Activated CD4-positive, alpha-beta T cell treated with anti-CD3 and anti-CD28 coated beads, Interleukin-10, Interleukin-2, amounts not matched to agents 100 ng/mL and 50 ng/mL, durations not matched to agents 16 hours and 8 hours (primary cell): ENCODE results near the gene EIF2B4.
"Not testable (repeated sequence)": the region's sequence is repeated elsewhere in the genome, so short reads cannot be mapped to it uniquely, and the experiment has no call there.

Source experiments
- DNase-seq: peaks from one replicate; pipeline ENCODE4 v3.0.0-alpha.2; 2020

Gene EIF2B4

DNA sequence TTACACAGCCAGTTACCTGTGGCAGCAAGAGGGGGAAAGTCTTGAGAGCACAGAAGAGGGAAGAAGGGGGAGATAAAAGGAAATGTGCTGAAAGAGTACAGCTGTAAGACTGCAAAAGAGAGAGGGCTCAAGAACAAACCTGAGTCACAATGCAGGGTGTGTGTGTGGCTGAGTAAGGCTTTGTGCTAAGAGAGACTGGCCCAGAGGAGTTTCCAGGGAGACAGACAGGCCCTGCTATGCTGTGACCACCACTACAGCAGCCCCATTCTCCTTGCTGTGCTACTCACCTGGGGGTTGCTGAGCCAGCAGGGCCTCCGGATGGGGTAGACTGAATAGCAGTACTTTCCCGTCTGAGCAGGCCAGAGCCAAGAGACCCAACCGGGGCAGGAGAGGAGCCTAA, 34.8 kb downstream of the EIF2B4 start:
- DNase-seq, result no peak

DNA sequence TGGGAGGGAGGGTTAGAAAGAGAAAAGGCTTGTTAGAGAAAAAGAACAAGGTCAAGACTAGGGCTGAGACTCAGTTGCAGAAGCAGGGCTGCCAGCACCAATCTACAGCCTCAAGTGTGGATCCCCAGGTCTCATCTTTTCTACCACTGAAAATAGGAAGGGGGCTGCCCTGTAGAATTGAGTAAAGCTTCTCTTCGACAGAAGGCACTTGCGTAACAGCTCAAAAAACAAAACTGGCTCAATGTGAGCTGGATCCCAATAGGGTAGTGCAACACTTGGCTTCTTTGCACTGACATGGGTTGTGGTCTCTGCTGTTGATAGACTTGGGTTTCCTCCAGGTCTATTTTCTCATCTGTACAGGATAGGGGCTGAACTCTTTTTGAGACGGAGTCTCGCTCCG, 45.4 kb downstream of the EIF2B4 start:
- DNase-seq, result no peak

DNA sequence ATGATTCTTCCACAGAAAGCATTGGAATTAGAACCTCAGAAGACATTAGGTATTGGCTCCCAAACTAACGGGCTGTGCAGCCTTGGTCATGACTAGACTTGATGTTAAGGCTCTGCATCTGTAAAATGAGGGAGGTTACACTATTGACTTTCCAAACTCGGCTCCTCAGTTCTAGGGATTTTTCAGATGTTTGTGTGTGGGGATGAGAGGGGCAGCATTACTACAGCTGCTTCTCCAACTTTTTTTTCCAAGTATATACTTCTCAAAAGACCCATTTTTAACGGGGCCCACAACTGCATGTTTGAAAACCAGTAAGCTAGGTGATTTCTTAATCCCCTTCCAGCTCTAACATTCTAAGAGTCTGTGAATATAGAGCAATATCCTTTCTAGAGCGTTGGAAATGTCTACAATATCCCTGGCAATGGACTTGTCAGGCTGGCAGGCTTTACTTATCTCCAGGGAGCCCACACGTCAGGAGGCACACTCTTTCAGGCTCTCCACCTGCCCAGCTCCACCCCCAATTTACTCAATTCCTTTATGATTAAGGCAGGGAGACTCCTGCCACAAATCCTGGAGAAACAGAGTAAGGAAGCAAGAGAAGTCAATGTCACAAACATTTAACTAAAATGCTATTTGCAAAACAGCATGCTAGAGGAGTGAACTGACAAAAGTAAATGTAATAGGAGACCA, 46.4 kb downstream of the EIF2B4 start:
- no peak for DNase-seq

DNA sequence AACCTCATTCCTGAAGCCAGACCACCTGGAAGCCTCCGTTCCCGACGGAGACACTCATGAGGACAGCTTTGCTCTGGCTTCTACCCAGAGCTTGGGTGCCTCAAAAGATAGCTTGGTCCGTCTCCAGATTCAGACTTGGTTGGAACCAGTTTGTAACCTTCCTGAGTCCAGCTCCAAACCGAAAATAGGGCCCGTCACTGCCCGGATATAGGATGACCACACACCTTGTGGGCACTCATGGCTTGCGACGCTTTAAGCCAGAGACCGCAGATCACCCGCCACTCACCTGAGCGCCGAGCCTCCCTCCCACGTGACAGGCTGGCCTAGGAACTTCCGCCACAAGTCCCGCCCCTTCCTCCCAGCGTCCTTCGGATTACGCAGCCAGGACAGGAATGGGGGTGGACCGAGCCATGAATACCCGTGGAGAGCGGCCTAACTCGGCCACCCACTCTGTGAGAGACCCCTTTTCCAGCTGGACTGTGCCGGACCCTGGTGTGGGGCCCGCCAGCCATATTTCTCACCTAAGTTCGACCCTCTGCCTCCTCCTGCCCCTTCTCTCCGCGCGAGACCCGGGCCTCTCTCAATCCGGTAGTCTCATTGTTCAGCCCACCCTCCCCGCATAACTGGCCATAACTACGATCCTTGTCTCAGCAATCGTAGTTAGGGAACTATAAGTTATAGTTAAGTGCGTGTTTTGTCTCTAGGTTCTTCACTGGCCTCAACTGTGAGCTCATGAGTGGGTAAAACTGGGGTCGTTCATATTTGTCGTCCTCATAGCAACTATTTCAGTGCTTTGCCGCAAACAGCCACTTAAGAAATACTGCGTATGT, 47.2 kb downstream of the EIF2B4 start, which contains the start of gene MPV17:
MPV17 (minus strand) TSS at position 332 of the 830 bp plus-strand sequence. CDS start 580 bp downstream, outside the sequence.
- peak; percentile 94 for DNase-seq

DNA sequence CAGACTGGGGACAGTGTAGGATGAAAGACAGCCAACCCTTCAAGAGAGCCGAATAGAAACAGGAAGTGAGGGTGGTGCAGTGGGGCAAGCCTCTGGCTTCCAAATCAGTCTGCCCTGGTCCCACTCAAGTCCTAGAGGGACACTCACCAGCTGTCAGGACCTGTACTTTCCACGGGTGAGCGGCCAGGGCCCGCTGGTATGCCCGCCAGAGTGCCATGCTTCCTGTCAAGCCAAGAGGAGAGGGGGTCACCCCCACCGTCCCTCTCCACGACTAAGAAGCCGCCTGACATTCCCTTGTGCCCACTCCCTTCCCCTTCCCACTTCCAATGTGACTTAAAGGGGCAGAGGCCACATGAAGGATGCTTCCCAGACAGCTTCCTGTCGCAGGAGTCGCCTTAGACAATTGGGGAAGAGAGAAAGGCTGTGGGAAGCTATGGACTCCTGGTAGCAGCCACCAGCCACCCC, 47.8 kb downstream of the EIF2B4 start:
- DNase-seq, result peak; percentile 23

DNA sequence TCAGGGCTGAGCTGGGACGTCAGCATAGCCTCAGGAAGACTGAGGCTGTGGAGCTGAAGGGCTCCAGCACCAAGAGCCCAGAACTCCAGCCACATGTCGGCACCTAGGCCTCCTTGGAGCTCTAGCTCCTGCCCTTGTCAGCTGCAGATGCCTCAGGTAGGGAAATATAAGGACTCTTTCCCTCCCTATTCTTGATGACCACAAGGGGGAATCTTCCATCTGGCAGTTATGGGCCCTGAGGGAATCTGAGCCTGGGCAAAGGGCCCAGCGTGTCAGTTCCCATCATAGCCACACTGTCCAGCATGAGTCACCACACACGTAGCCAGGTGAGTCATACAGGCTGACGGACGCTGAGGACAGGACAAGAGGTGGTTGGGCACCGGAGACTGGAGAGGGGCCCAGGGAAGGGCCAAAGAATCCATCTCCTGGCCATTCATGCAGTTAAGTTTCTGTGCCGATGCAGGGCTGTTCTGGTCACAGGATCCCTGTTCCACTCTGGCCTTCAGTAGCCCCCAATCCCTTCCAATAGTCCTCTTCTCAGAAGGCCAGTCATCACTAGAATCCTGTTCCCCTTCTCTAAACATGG, 49.1 kb downstream of the EIF2B4 start:
- no peak for DNase-seq

DNA sequence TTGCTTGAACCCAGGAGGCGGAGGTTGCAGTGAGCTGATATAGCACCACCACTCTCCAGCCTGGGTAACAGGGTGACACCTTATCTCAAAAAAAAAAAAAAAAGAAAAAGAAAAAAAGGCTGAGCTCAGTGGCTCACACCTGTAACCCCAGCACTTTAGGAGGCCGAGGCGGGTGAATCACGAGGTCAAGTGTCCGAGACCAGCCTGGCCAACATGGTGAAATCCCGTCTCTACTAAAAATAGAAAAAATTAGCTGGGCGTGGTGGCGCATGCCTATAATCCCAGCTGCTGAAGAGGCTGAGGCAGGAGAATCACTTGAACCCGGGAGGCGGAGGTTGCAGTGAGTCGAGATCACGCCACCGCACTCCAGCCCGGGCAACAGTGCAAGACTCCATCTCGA, 50.3 kb downstream of the EIF2B4 start:
- DNase-seq, result not testable (repeated sequence)

DNA sequence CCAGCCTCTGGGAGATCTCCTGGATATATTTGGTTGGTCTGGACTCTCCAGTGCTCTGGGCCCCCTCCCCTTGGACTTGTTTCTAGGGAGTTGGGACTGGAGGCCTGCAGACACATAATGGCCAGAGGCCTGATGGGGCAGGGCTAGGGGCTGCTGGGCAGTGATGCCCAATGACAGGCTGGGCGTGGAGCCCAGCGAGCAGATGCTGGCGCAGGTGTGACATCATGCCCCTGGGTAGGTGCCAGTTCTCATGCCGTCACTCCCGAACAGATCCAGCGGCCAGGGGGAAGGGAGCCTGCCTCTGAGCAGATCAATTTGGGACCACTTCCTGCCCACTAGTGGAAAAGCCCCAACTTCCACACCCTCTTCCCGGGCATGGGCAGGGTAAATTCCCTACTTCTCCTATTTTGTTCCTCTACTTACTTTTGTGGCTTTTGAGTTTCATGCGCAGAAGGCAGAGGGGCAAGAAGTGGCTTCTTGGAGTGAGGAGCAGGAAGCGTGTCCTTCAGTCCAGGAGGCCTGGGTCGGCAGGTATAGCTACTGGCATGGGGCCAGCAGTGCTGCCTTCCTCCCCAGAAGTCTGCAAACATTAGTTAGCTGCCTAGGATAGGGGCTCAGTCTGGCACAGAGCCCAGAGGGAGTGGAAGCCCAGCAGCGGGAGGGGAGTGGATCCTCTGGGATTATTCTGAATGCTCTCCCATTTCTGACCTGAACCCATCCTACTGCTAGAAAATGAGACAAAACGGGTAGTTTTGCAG, 53.3 kb downstream of the EIF2B4 start:
- DNase-seq, result no peak

DNA sequence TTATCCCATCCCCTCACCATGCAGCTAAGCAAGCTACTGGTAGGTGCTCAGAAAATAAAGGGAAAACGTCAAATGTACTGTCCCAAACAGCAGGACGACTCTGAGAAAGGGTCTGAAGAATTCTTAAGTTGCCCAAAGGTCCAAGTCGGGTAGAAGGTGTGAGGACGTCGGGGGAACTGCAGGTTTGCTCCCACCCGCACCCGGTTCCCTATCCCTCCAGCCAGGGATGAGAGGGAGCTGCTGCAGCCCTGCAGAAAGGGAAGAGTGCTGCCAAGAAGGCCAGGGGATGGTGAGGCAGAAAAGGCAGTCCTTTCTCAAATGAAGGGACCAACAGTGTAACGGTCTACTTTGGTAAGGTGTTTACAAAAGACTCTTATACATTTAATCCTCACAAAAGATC, 55.0 kb downstream of the EIF2B4 start:
- DNase-seq, result no peak

DNA sequence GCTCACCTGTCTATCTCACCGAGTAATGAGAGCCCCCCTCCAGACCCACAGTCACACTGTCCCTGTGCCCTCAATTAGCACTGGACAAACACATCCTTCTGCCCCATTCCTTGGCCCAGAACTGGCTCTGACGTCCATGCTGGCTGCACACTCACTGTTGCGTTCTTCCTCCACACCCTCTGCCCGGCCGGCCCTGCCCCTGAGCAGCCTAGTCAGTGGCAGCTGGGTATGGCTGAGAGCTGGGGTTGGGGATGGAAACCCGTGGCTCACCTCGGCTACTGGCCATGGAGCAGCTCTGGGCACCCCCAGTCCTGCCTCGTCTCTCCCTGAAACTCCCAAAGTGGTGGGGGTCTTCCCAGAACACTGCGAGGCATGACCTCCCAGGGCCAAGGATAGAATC, 55.4 kb downstream of the EIF2B4 start:
- no peak for DNase-seq
